GM12891 (cell line): Measurements from ENCODE around the gene PLA2G5.

ENCODE experiments used
- DNase-seq: peaks from one replicate; pipeline ENCODE4 v3.0.0; 2011; ENCODE audit warnings: low spot score; ENCODE audit not compliant: insufficient read length
- FAIRE-seq: peaks from 2 replicates; lab custom pipeline; 2011; peaks lifted over from hg19 to GRCh38; lab: Jason Lieb, UNC
- PAX5 ChIP-seq: IDR thresholded peaks from 2 replicates; pipeline ENCODE4 v1.6.1; 2011; ENCODE audit warnings: low read length, moderate library complexity, mild to moderate bottlenecking; ENCODE audit not compliant: insufficient read depth, severe bottlenecking
- POLR2A ChIP-seq: IDR thresholded peaks from 2 replicates; pipeline ENCODE4 v1.6.1; 2011; ENCODE audit warnings: low read depth, low read length, control low read depth
- POLR2AphosphoS5 ChIP-seq: IDR thresholded peaks from 2 replicates; pipeline ENCODE4 v1.6.1; 2011; ENCODE audit warnings: low read depth, low read length, control low read depth
- POU2F2 ChIP-seq: IDR thresholded peaks from 2 replicates; pipeline ENCODE4 v1.6.1; 2011; ENCODE audit warnings: low read depth, mild to moderate bottlenecking, control low read depth, low read length, moderate library complexity
- SPI1 ChIP-seq: IDR thresholded peaks from 2 replicates; pipeline ENCODE4 v1.6.1; 2011; ENCODE audit warnings: low read depth, low read length, control low read depth
- TAF1 ChIP-seq: IDR thresholded peaks from 2 replicates; pipeline ENCODE4 v1.6.1; 2011; ENCODE audit warnings: low read depth, low read length, control low read depth

Gene PLA2G5

DNA sequence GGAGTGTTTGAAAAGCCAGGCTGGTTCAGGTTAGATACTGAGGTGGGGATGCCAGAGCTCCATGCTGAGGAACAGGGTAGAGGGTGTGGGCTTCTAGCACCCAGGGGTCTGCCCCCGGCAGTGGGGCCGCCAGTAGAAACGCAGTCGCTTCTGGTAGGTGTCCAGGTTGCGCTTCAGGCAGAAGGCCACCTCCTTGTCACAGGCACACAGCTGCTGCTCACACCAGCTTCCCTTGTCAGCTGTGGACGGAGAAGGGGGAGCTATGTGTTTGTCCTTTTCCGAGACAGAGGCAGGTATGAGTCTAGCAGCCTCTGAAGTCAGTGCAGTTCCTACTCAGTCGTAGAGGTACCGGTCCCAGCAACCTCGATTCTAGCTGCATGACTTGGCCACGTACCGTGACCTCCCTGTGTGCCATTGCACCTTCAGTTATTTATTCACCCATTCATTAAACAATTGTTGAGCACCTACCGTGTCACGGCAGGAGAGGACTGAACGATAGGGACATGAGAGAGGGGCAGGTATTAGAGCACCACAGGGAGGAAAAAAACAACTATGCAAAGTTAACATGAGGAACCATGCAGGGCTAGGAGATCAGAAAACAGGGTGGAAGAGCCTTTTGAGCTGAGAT lies 44.1 kb downstream of the PLA2G5 start:
- DNase-seq (no peak), FAIRE-seq (no peak)
- TF ChIP-seq TAF1 (no peak), PAX5 (no peak), POLR2A (no peak), POLR2AphosphoS5 (no peak), SPI1 (no peak), POU2F2 (no peak)

DNA sequence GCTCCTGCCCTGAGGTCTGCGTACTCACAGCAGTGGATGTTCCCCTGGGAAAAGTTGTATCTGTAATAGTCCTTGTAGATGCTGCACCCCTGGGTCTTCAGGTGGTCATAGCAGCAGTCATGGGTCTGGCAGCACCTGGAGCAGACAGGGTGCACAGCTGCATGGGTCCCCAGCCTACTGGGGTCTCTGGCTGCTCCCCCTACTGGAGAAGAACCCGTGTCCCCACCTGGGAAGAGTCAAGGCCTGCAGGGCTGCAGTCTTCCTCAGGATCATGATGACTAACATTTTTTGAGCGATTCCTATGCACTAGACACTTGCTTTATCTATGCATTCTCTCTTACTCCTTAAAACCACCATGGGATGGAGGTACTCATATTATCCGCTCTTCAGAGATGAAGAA lies 45.5 kb downstream of the PLA2G5 start:
- DNase-seq (no peak), FAIRE-seq (no peak)
- TF ChIP-seq POLR2AphosphoS5 (no peak), TAF1 (no peak)

DNA sequence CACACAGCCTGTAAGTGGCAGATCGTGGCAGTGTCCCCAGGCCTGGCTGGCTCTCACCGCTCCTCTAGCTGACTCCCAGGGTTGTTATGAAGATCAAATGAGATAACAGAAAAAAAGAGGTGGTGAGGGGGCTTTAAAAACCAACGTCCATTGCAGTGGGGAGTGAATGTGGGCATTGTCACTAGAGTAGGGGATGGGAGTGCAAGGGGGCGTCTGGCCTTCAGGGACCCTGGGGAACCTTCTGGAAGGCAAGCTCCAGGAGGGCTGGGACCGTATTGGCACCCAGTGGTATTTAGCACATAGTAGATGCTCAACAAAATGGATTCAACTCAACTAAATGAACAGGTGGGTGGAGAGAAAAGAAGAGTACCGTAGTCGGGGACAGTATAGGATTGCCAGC lies 45.9 kb downstream of the PLA2G5 start:
- TF ChIP-seq POLR2A (no peak), SPI1 (no peak), POLR2AphosphoS5 (no peak), PAX5 (no peak), TAF1 (no peak), POU2F2 (no peak)
- no peak for DNase-seq
- FAIRE-seq, result no peak

DNA sequence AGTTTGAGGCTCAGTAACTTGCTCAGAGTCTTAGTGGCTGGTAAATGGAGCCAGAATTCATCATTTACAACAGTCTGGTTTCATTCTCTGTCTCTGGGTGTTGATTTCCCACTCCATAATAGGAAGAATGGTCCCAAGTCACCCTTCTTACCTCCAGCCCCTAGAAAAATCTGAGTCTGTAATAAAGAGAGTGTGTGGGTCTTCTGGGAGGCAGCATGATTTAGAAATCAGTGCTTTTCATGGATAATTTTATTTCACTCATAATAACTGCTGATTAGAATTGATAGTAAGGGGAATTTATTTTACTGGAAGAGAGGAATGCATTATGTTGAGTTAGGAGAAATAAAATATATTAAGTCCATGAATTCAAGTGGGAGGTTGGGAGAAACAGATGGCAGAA lies 47.2 kb downstream of the PLA2G5 start:
- no peak for FAIRE-seq
- DNase-seq, result no peak
- TF ChIP-seq POLR2AphosphoS5, result no peak
- no peak for TF ChIP-seq POU2F2
- TF ChIP-seq PAX5, result no peak
- no peak for TF ChIP-seq SPI1
- no peak for TF ChIP-seq TAF1
- TF ChIP-seq POLR2A, result no peak

DNA sequence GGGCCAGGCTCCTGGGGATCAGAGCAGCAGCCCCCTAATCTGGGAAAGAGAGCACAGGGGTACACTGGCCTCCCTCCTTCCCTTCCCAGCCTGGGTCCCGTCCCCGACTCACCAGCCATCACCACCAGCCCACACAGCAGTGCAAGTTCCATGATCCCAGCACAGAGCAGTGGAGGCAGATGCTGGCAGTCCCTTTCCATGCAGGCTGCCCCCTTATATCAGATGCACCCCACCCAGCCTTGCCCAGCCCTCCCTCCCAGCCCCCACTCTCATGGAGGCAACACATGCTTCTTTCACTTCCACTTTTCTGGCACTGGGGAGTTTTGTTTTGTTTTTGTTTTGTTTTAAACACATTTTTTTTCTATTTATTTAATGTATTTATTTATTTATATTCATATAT lies 49.4 kb downstream of the PLA2G5 start, which contains the start of gene PLA2G2D:
Gene PLA2G2D, minus strand, starts transcription at position 190 of the 400 bp plus-strand sequence. Its CDS starts 38 bp downstream, at position 152.
- DNase-seq (no peak), FAIRE-seq (peak; percentile 61)
- TF ChIP-seq POLR2A, result no peak
- TF ChIP-seq SPI1, result peak; percentile 82
- TF ChIP-seq POLR2AphosphoS5, result no peak
- no peak for TF ChIP-seq TAF1
- no peak for TF ChIP-seq PAX5
- no peak for TF ChIP-seq POU2F2

DNA sequence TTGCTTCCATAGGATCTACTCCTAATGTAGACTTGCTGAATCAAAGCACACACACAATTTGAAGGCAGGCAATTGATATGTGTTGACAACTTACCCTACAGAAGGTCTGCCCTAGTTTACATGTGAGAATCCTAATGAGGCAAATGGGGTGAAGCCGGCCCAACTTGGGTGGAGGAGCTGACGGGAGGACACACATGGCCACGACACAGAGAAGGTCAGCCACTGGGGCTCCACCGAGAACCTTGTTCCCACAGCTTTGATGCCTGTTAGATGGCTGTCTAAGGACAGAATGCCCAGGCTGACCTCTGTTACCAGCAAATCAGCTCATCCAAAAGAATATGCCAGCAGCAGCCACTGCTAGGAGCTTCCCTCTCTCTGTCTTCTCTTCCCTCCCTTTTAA lies 50.8 kb downstream of the PLA2G5 start:
- TF ChIP-seq POLR2A (no peak), POU2F2 (no peak), TAF1 (no peak)
- DNase-seq (no peak), FAIRE-seq (no peak)

DNA sequence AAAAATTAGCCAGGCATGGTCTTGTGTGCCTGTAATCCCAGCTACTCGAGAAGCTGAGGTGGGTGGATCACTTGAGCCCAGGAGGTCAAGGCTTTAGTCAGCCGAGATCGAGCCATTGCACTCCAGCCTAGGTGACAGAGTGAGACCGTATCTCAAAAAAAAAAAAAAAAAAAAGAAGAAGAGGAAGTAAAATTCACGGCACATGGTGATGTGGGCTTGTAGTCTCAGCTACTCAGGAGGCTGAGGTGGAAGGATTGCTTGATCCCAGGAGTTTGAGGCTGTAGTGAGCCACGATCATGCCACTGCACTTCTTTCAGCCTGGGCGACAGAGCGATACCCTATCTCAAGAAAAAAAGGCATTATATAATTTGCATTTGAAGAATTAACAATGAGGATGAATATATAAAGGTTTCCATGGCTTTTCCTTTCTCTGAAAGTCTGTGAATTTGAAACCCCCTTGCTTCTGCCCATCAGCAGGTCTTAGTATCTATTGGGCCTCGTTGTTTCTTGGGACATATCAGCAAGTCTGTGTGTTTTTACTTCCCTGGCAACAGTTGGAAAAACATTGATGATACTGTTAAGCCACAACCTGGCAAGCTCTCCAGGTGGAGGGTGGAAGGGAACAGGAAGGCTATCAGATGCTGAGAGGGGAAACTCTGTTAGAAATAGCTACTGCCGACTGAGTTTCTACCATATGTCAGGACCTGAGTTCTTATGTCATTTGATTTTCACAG lies 53.9 kb downstream of the PLA2G5 start:
- FAIRE-seq, result no peak
- no peak for DNase-seq
- no peak for TF ChIP-seq POLR2A
- TF ChIP-seq SPI1, result no peak
- no peak for TF ChIP-seq TAF1
- no peak for TF ChIP-seq PAX5
- no peak for TF ChIP-seq POLR2AphosphoS5
- TF ChIP-seq POU2F2, result no peak

DNA sequence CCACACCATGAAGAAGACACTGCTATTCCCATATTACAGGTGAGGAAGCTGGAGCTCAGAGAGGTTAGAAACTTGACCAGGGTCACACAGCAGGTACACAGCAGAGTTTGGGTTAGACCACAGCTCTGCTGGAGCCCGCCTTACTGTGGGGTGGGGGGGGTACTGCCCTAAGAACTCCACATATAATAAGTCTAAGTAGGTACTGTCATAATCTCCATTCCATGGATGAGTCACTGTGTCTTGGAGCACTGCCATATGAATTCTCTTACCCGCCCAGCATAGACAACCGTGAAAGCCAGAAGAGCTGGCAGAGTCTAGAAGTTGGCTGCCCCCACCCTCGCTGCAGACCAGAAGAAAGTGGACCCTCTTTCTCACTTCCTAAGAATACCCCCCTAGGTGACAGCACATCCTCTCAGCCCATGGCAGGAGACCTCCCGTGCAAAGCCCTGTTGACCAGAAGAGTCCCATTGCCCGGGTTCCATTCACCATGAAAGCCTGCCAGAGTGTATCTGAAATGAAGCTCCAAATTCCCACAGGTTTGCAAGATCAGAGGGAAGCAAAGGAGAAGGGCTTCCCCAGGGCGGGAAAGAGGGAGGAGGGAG lies 54.6 kb downstream of the PLA2G5 start:
- FAIRE-seq, result peak; percentile 54
- no peak for TF ChIP-seq POLR2A
- no peak for TF ChIP-seq POU2F2
- TF ChIP-seq TAF1, result no peak
- TF ChIP-seq POLR2AphosphoS5, result no peak
- no peak for TF ChIP-seq PAX5
- no peak for TF ChIP-seq SPI1
- DNase-seq, result no peak

DNA sequence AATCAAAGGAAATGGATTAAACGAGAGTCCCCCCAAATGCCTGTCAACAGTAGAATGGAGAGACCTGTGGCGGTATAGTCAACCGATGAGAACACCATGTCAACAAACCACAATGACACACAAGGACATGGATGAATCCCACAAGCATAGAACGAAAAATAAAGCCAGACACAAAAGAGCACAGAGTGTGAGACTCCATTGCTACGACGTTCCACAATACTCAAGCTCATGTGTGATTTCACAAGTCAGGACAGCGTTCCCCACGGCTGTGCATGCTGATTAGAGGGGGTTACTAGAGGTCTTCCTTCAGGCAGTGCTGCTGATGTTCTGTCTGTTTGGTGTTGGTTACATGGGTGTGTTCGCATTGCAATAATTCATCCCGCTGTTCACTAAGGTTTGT lies 55.1 kb downstream of the PLA2G5 start:
- FAIRE-seq, result no peak
- TF ChIP-seq POLR2A (no peak), POU2F2 (no peak), PAX5 (no peak), SPI1 (no peak), TAF1 (no peak), POLR2AphosphoS5 (no peak)
- no peak for DNase-seq
